Stimulated activated naive CD8-positive, alpha-beta T cell treated with anti-CD3 and anti-CD28 coated beads, Interleukin-15, amount 100 ng/mL, for 72 hours (primary cell): ENCODE data around the gene LSR.

Experiments
- ATAC-seq: fragments of 150-1000 bp; cut with Tn5 transposase; 2 replicates; pipeline ENCODE4 v1.10.0; 2021; ENCODE audit warnings: mild to moderate bottlenecking, moderate library complexity
- DNase-seq, 2 donors: peaks; one replicate each; pipeline ENCODE4 v3.0.0; 2021 to 2022
- H3K27ac Mint-ChIP-seq, 2 donors: one replicate each; pipeline ENCODE4 v1.8.0; 2022; ENCODE audit warnings: mild to moderate bottlenecking in 2 of 2, mixed read lengths in 2 of 2, moderate library complexity in 2 of 2
- H3K27me3 Mint-ChIP-seq: one replicate; pipeline ENCODE4 v1.8.0; 2022; ENCODE audit warnings: mixed read lengths
- H3K4me1 Mint-ChIP-seq: one replicate; pipeline ENCODE4 v1.8.0; 2022; ENCODE audit warnings: mild to moderate bottlenecking, mixed read lengths
- H3K4me3 Mint-ChIP-seq, 2 donors: one replicate each; pipeline ENCODE4 v1.8.0; 2022; ENCODE audit warnings: mild to moderate bottlenecking in 2 of 2, mixed read lengths in 2 of 2, moderate library complexity in 1 of 2
- H3K9me3 Mint-ChIP-seq, 2 donors: one replicate each; pipeline ENCODE4 v1.8.0; 2022; ENCODE audit warnings: mixed read lengths in 2 of 2

Gene LSR

GRCh38 chr19:35293363-35293739 is 44.5 kb downstream of the LSR start:
- Mint-ChIP-seq H3K27ac (no peak overlapping the region), H3K4me1 (no peaks in the 10 kb centered on the region), H3K9me3 (no peaks in the 10 kb centered on the region), H3K4me3 (no peak overlapping the region), H3K27me3 (no peaks in the 10 kb centered on the region)
- ATAC-seq, result no peak
- DNase-seq, result no peak

- DNase-seq, result no peak
- H3K4me1 Mint-ChIP-seq, result no peaks in the 10 kb centered on the region
- ATAC-seq, result no peak
- H3K27me3 Mint-ChIP-seq, result no peaks in the 10 kb centered on the region
- no peaks in the 10 kb centered on the region for H3K9me3 Mint-ChIP-seq
- no peak overlapping the region for H3K27ac Mint-ChIP-seq
- H3K4me3 Mint-ChIP-seq, result no peak overlapping the region
Measured at GRCh38 chr19:35293808-35294207, 45.0 kb downstream of the LSR start.

- DNase-seq (no peak), ATAC-seq (no peak)
- Mint-ChIP-seq H3K9me3 (no peaks in the 10 kb centered on the region), H3K4me1 (no peaks in the 10 kb centered on the region), H3K4me3 (no peak overlapping the region), H3K27ac (no peak overlapping the region), H3K27me3 (no peaks in the 10 kb centered on the region)
Measured at GRCh38 chr19:35294328-35294727, 45.5 kb downstream of the LSR start.

GRCh38 chr19:35294859-35295791 is 46.3 kb downstream of the LSR start:
- ATAC-seq, result no peak
- no peak for DNase-seq
- H3K4me3 Mint-ChIP-seq, result peak overlapping the region in 1 of 2 donors; percentile 21
- H3K27ac Mint-ChIP-seq, result no peak overlapping the region
- no peaks in the 10 kb centered on the region for H3K9me3 Mint-ChIP-seq
- H3K4me1 Mint-ChIP-seq, result no peaks in the 10 kb centered on the region
- no peaks in the 10 kb centered on the region for H3K27me3 Mint-ChIP-seq

GRCh38 chr19:35295792-35296462 is 47.1 kb downstream of the LSR start:
- H3K27me3 Mint-ChIP-seq, result no peaks in the 10 kb centered on the region
- H3K27ac Mint-ChIP-seq, result no peak overlapping the region
- H3K4me1 Mint-ChIP-seq, result no peaks in the 10 kb centered on the region
- no peaks in the 10 kb centered on the region for H3K9me3 Mint-ChIP-seq
- DNase-seq, result peak; percentile 37 to 57
- peak overlapping the region; percentile 21 to 34 for H3K4me3 Mint-ChIP-seq
- ATAC-seq, result peak; percentile 79

- H3K9me3 Mint-ChIP-seq, result no peaks in the 10 kb centered on the region
- no peaks in the 10 kb centered on the region for H3K27me3 Mint-ChIP-seq
- no peak overlapping the region for H3K4me3 Mint-ChIP-seq
- peak; percentile 59 for ATAC-seq
- H3K27ac Mint-ChIP-seq, result no peak overlapping the region
- H3K4me1 Mint-ChIP-seq, result no peaks in the 10 kb centered on the region
- DNase-seq, result no peak
Measured at GRCh38 chr19:35296644-35297514, 48.1 kb downstream of the LSR start.

- no peak for DNase-seq
- ATAC-seq, result no peak
- Mint-ChIP-seq H3K27ac (no peak overlapping the region), H3K4me3 (no peak overlapping the region), H3K4me1 (no peaks in the 10 kb centered on the region), H3K27me3 (no peaks in the 10 kb centered on the region), H3K9me3 (no peaks in the 10 kb centered on the region)
Measured at GRCh38 chr19:35297515-35297848, 48.7 kb downstream of the LSR start.

GRCh38 chr19:35297922-35298321 is 49.1 kb downstream of the LSR start:
- Mint-ChIP-seq H3K4me3 (no peak overlapping the region), H3K4me1 (no peaks in the 10 kb centered on the region), H3K27ac (no peak overlapping the region), H3K27me3 (no peaks in the 10 kb centered on the region), H3K9me3 (no peaks in the 10 kb centered on the region)
- no peak for DNase-seq
- no peak for ATAC-seq

GRCh38 chr19:35298561-35298972 is 49.8 kb downstream of the LSR start:
- ATAC-seq (no peak), DNase-seq (no peak)
- no peak overlapping the region for H3K27ac Mint-ChIP-seq
- no peaks in the 10 kb centered on the region for H3K9me3 Mint-ChIP-seq
- H3K4me1 Mint-ChIP-seq, result no peaks in the 10 kb centered on the region
- no peak overlapping the region for H3K4me3 Mint-ChIP-seq
- H3K27me3 Mint-ChIP-seq, result no peaks in the 10 kb centered on the region

GRCh38 chr19:35299523-35300338 is 50.9 kb downstream of the LSR start:
- ATAC-seq (no peak), DNase-seq (no peak)
- Mint-ChIP-seq H3K27me3 (peaks cover 1% of the 10 kb centered on the region), H3K27ac (no peak overlapping the region), H3K9me3 (no peaks in the 10 kb centered on the region), H3K4me1 (no peaks in the 10 kb centered on the region), H3K4me3 (no peak overlapping the region)

GRCh38 chr19:35300339-35300649 is 51.5 kb downstream of the LSR start:
- no peaks in the 10 kb centered on the region for H3K4me1 Mint-ChIP-seq
- DNase-seq, result no peak
- H3K27me3 Mint-ChIP-seq, result peaks cover 7% of the 10 kb centered on the region
- H3K27ac Mint-ChIP-seq, result no peak overlapping the region
- H3K9me3 Mint-ChIP-seq, result no peaks in the 10 kb centered on the region
- H3K4me3 Mint-ChIP-seq, result no peak overlapping the region
- no peak for ATAC-seq

- H3K4me3 Mint-ChIP-seq, result no peak overlapping the region
- ATAC-seq, result no peak
Measured at GRCh38 chr19:35301961-35302360, 53.2 kb downstream of the LSR start.

GRCh38 chr19:35302446-35302845 is 53.6 kb downstream of the LSR start:
- Mint-ChIP-seq H3K9me3 (no peaks in the 10 kb centered on the region), H3K27me3 (peaks cover 7% of the 10 kb centered on the region), H3K4me1 (peaks cover 5% of the 10 kb centered on the region), H3K27ac (no peak overlapping the region), H3K4me3 (no peak overlapping the region)
- no peak for DNase-seq
- ATAC-seq, result no peak

More at GRCh38 chr19:35301961-35302360, 53.2 kb downstream of the LSR start:
- Mint-ChIP-seq H3K9me3 (no peaks in the 10 kb centered on the region), H3K27me3 (peaks cover 7% of the 10 kb centered on the region), H3K27ac (peak overlapping the region in 1 of 2 donors; percentile 72), H3K4me1 (peaks cover 4% of the 10 kb centered on the region)
- DNase-seq, result no peak

GRCh38 chr19:35303357-35303915 is 54.6 kb downstream of the LSR start:
- Mint-ChIP-seq H3K4me3 (no peak overlapping the region), H3K9me3 (no peaks in the 10 kb centered on the region), H3K4me1 (peaks cover 5% of the 10 kb centered on the region), H3K27ac (no peak overlapping the region), H3K27me3 (peaks cover 16% of the 10 kb centered on the region)
- ATAC-seq, result no peak
- no peak for DNase-seq

- Mint-ChIP-seq H3K9me3 (no peaks in the 10 kb centered on the region), H3K27ac (no peak overlapping the region), H3K4me3 (no peak overlapping the region), H3K4me1 (peaks cover 5% of the 10 kb centered on the region), H3K27me3 (peaks cover 16% of the 10 kb centered on the region)
- ATAC-seq (no peak), DNase-seq (no peak)
Measured at GRCh38 chr19:35304036-35304435, 55.2 kb downstream of the LSR start.
